ENCODE results near the gene ATP12A. TPM values are rescaled to one million over a fixed set of nuclear protein-coding genes. Genes with fewer than 3 reads are reported as not detected.
A peak's percentile ranks its signal among the peaks of the same experiment; 100 is the strongest.

The ATP12A gene
- total RNA-seq, 4 donors from 2014 or later, result not detected

DNA sequence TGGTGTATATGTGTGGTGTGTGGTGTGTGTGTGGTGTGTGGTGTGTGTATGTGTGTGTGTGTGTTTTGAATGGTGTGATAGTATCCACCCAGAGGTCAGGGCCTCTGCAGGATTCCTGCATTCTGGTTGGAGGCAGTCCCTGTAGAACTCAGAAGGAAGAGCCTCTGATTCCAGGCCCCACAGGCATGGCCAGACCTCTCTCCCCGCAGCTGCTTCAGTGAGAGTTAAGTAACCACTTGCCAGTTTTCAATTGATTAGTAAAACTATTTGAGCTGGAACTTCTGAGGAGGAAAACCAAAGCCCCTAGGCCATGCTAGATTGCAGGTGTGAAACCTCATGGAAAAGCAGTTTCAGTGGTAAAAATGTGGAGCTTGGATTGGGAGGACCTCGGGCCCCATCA lies 2.1 kb downstream of the ATP12A start:
- no peak for TF ChIP-seq POLR2A (IDR thresholded peaks at IDR 0.05)
- TF ChIP-seq, protein P1, sequence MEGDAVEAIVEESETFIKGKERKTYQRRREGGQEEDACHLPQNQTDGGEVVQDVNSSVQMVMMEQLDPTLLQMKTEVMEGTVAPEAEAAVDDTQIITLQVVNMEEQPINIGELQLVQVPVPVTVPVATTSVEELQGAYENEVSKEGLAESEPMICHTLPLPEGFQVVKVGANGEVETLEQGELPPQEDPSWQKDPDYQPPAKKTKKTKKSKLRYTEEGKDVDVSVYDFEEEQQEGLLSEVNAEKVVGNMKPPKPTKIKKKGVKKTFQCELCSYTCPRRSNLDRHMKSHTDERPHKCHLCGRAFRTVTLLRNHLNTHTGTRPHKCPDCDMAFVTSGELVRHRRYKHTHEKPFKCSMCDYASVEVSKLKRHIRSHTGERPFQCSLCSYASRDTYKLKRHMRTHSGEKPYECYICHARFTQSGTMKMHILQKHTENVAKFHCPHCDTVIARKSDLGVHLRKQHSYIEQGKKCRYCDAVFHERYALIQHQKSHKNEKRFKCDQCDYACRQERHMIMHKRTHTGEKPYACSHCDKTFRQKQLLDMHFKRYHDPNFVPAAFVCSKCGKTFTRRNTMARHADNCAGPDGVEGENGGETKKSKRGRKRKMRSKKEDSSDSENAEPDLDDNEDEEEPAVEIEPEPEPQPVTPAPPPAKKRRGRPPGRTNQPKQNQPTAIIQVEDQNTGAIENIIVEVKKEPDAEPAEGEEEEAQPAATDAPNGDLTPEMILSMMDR (IDR thresholded peaks at IDR 0.05), result no peak
- Histone ChIP-seq H3K27ac (no peak overlapping the region), H3K36me3 (no peaks in the 10 kb centered on the region), H3K27me3 (peaks cover 0 to 14% of the 10 kb centered on the region in 2 donors), H3K9me3 (no peaks in the 10 kb centered on the region), H3K4me1 (peaks cover 0 to 9% of the 10 kb centered on the region in 2 donors), H3K4me3 (no peak overlapping the region)
- intact Hi-C loops (cut with DNase I; ENCODE audit: low total_unique reads), result no loop called here
- DNase-seq, result no peak

DNA sequence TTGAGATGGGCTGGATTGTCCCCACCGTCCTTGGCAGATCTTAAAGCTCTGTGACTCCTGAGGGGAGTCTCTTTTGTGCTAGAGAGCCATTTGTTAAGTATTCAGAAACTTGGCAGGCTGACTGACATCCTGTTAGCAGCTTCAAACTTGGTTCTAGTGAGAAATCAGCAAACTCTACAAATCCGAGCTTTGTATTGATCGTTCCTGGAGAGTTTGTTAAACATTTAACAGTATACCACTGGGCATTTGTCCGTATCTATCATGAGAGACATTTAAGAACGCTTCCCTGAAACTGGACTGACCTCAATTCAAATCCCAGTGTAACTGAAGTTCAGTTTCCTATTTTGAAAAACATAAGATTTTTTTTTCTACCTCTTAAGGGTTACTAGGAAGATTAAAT lies 3.1 kb downstream of the ATP12A start:
- Histone ChIP-seq H3K36me3 (no peaks in the 10 kb centered on the region), H3K4me1 (peaks cover 0 to 9% of the 10 kb centered on the region in 2 donors), H3K9me3 (no peaks in the 10 kb centered on the region), H3K27ac (no peak overlapping the region), H3K4me3 (no peak overlapping the region), H3K27me3 (peaks cover 0 to 14% of the 10 kb centered on the region in 2 donors)
- DNase-seq, result no peak
- TF ChIP-seq, protein P1 (IDR thresholded peaks at IDR 0.05), result no peak
- TF ChIP-seq POLR2A (IDR thresholded peaks at IDR 0.05), result no peak
- intact Hi-C loops (cut with DNase I; ENCODE audit: low total_unique reads), result no loop called here

DNA sequence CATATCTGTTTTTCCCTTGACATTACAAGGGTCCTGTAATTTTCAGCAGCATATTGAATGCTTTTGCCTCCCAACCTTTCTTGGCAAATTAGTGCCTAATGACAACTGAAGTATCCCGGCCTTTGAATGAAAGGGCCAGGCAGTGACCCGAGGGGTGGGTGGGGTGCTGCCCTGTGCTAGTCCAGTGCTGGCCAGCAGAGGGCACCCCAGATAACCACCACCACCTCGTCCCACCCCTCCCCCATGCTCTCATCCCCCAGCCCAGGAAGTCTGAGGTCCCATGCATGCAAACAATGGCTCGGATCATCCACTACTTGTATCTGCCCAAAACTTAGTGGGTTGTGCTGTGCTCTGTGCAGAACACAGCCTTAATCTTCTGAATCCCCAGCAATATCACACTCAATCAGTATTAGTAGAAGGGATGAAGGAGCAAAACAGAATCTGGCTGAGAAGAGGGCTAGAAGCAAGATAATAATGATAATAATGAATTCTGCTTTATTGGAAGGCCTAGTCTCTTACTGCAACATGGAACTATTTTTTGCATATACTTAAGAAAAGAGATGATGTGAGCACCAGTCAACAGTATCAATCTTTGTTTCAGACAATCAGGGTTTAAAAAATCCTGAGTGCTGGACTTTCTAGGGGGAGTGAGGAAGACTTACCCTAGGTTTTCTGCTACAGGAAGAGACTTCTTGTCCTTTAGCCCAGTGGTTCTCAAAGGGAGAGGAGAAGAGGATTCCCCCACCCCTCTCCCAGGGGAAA lies 3.8 kb downstream of the ATP12A start:
- Histone ChIP-seq H3K4me3 (no peak overlapping the region), H3K36me3 (no peaks in the 10 kb centered on the region), H3K27me3 (peaks cover 0 to 14% of the 10 kb centered on the region in 2 donors), H3K27ac (no peak overlapping the region), H3K4me1 (peaks cover 0 to 9% of the 10 kb centered on the region in 2 donors), H3K9me3 (no peaks in the 10 kb centered on the region)
- DNase-seq, result no peak
- TF ChIP-seq POLR2A (IDR thresholded peaks at IDR 0.05), result no peak
- TF ChIP-seq, protein P1 (IDR thresholded peaks at IDR 0.05), result peak in 2 of 4 experiments; percentile 26 to 29
- intact Hi-C loops (cut with DNase I; ENCODE audit: low total_unique reads), result no loop called here

DNA sequence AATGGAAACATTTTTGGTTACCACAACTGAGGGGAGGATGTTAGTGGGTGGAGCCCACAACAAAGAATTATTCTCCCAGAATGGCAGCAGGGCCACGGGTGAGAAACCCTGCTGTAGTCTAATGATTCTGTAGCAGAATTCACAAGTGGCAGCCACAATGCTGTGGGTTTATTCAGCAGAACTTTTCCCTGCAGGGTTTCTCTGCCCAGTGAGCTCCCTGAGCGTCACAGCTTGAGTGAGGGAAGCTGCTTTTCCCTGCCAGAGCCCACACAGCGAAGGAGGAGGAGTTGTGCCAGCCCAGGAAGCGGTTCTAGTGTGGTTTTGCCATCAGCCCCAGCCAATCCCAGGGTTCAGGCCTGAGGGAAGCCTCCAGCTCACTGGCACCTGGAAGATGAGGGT lies 4.4 kb downstream of the ATP12A start:
- Histone ChIP-seq H3K9me3 (no peaks in the 10 kb centered on the region), H3K4me1 (peaks cover 0 to 9% of the 10 kb centered on the region in 2 donors), H3K4me3 (no peak overlapping the region), H3K27ac (no peak overlapping the region), H3K27me3 (peaks cover 0 to 14% of the 10 kb centered on the region in 2 donors), H3K36me3 (no peaks in the 10 kb centered on the region)
- no peak for DNase-seq
- TF ChIP-seq POLR2A (IDR thresholded peaks at IDR 0.05), result no peak
- TF ChIP-seq, protein P1 (IDR thresholded peaks at IDR 0.05), result no peak
- intact Hi-C loops (cut with DNase I; ENCODE audit: low total_unique reads), result no loop called here

DNA sequence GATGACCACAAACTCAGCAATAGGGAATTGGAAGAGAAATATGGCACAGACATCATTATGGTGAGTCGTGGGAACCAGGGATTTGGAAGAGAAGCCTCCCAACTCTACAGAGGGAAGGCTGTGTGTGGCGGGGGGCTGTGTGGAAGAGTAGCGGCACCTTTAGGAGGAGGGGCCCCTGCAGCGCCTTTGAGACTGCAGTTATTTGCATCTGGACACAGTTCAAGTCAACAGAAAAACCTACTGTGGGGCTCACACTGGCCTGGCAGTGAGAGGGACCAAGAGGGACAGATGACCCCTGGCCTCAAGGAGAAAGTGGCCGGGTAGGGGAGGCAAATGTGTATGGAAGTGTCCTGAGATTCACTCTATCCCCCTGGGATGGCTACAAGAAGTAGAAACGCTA lies 5.1 kb downstream of the ATP12A start:
- H3K27ac ChIP-seq, result no peak overlapping the region
- TF ChIP-seq POLR2A (IDR thresholded peaks at IDR 0.05), result no peak
- TF ChIP-seq, protein P1 (IDR thresholded peaks at IDR 0.05), result no peak
- intact Hi-C loops (cut with DNase I; ENCODE audit: low total_unique reads), result no loop called here
- no peak for DNase-seq
- peaks cover 0 to 10% of the 10 kb centered on the region in 2 donors for H3K27me3 ChIP-seq
- H3K4me3 ChIP-seq, result no peak overlapping the region
- no peaks in the 10 kb centered on the region for H3K9me3 ChIP-seq
- peaks cover 0 to 6% of the 10 kb centered on the region in 2 donors for H3K4me1 ChIP-seq
- no peaks in the 10 kb centered on the region for H3K36me3 ChIP-seq
